ENCODE measurements around the gene ANKRD63.

Gene ANKRD63

DNA sequence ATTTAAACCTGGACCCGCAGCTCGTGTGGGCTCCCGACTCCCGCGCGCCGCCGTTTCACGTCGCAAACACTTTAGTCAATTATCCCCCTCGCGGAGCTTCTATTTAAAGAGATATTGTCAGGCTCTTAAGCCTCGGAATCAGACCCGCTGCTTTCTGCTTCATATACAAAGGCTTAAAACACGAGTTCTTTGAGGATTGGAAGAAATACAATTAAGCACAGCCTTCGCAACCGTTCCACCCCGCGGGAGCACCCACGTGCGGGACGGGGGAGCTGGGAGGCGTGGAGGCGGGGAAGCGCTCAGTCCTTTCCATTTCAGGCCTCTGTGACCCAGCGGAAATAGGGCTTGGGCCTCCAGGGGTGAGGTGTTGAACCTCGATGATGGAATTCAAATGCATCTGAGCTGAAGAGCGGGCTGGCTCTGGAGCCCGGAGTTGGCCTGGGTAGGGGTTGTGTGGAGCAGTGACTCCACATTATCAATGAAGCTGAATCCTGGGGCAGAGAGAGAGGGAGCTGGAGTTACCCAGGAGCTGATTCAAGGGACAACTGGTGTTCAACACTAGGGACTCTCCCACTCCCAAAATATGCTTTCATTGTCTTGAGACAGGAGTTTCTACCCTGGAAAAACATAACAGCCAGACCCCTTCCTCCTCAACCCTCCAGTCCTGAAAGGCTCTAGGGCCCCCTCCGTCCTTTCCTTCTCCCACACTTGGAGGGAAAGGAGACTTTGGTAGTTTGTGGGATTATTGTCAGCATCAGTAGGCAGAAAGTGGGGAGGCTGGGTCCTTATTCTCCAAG lies 2.4 kb downstream of the ANKRD63 start:
- DNase-seq = peak in 19 of 56 donors; percentile 18 to 62 (median 34)

- DNase-seq = peak in 47 of 56 donors; percentile 18 to 81 (median 46)
Observed at GRCh38 chr15:40279437-40280141, 3.3 kb downstream of the ANKRD63 start.

GRCh38 chr15:40278026-40278425 lies 4.8 kb downstream of the ANKRD63 start:
- DNase-seq = peak in 1 of 56 donors; percentile 23

GRCh38 chr15:40277471-40277870 lies 5.4 kb downstream of the ANKRD63 start:
- DNase-seq = no peak

- DNase-seq = no peak
Observed at GRCh38 chr15:40276927-40277326, 5.9 kb downstream of the ANKRD63 start.

GRCh38 chr15:40275954-40276353 lies 6.9 kb downstream of the ANKRD63 start:
- no peak for DNase-seq

GRCh38 chr15:40275523-40275922 lies 7.3 kb downstream of the ANKRD63 start:
- no peak for DNase-seq

- DNase-seq = peak in 49 of 56 donors; percentile 14 to 85 (median 57)
Observed at GRCh38 chr15:40274350-40275274, 8.3 kb downstream of the ANKRD63 start.

DNA sequence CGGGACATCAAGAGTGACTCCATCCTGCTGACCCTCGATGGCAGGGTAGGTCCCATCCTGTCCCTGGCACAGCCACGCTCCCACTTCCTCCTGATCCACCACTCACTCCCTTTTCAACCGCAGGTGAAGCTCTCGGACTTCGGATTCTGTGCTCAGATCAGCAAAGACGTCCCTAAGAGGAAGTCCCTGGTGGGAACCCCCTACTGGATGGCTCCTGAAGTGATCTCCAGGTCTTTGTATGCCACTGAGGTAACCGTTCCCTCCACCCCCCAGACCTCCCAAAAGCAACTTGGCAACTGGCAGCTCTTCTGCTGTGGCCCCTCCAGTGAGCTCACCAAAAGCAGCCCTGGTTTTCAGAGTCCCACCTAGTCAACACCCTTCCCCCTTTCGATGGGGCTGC lies 9.4 kb downstream of the ANKRD63 start:
- no peak for DNase-seq

GRCh38 chr15:40272485-40273056 lies 10.3 kb downstream of the ANKRD63 start:
- peak in 3 of 56 donors; percentile 4 to 26 (median 13) for DNase-seq

DNA sequence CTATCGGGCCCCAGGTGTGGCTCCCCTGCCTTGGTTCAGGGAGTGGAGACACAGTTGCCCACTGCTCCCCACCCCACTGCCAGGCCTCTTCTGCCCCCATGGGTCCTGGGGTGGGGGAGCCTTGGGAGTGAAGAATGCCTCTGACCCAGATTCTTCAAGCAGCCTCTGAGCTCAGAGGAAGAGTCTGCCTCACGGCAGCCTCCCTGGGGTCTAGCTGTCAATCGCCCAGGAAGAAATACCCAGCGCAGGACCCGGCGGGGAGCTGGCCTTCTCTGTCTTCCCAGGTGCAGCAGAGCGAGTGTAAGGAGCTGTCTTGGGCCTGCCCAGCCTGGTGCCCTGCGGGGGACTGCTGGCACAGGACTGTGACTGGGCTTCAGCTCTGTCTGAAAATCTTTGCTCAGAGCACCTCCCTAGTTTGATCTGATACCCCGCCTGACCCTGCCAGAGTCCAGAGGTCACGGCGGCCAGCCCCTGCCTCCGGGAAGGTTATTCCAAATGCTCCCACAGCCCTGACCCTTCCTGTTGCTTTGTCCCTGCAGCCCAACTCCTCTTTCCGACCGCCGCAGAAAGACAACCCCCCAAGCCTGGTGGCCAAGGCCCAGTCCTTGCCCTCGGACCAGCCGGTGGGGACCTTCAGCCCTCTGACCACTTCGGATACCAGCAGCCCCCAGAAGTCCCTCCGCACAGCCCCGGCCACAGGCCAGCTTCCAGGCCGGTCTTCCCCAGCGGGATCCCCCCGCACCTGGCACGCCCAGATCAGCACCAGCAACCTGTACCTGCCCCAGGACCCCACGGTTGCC lies 11.0 kb downstream of the ANKRD63 start:
- no peak for DNase-seq

DNA sequence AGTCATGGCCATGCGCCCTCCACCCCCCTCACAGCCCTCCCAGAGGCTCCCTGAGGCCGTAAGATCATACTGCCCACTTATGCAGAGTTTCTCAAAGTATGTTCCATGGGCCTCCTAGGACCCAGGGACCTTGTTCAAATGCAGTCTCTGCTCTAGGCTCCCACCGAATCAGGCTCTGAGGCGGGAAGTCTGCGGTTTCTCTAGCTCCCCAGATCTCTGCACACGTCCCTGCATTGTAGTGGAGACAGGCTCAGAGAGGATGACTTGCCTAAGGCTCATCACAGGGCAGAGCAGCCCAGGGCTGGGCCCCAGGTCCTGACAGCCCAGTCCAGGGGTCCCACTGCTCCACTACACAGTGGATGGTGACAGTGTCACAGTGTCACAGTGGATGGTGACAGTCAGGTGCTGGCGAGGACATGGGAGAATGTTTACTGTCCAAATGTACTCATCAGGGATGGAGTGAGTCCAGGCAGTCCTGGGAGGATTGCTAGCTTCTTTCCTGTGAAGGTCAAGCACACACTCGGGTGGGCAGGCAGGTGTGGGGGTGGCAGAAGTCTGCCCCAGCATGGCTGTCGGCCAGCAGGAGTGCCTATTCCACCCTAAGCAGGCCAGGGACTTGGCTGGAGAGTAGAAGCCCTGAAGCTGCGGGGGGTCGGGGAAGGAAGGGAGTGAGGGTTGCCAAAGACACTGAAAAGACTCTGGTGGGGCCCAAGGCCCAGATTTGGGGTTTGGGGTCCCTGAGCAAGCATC lies 12.4 kb downstream of the ANKRD63 start:
- no peak for DNase-seq

- DNase-seq = no peak
Observed at GRCh38 chr15:40269604-40270003, 13.3 kb downstream of the ANKRD63 start.

DNA sequence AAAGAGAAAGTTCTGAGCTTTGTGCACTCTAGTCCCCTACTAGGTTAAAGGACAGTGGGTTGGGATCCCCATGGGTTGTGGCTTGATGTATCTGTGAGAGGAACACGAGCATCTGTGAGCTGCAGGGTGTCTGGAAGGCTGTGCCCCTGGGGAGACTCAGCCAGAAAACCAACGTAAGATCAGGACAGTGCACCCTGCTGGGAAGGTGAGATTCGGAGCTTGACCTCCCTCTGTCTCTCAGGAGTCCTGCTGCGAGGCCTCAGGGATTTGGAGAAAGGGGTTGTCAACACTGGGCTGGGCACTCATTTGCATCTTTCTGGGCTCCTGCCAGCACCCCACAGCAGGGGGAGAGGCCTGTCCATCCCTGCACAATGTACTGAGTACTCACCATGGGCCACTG lies 15.2 kb downstream of the ANKRD63 start:
- no peak for DNase-seq

DNA sequence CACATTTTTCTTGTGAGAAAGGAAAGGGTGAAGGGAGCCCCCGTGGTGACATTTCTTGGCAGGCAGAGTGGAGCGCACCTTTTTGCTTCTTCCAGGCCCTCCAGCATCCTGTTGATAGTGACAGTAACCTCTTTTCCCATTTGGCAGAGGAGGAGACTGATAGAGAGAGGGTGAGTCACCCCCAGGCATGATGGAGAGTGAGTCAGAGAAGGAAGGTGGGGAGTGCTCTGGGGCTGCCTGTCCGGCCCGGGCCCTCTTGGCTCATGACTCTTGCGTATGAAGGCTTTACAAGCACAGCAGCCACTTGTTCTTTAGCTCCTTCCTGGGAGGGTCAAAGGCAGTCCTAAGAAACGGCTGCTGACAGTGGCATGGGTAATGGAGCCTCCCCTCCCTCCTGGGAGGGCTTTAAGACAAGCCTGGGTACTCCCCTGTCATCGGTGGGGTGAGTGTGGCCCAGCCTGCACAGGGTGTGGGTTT lies 16.0 kb downstream of the ANKRD63 start:
- peak in 16 of 56 donors; percentile 9 to 66 (median 34) for DNase-seq

GRCh38 chr15:40265875-40266274 lies 17.0 kb downstream of the ANKRD63 start:
- no peak for DNase-seq

DNA sequence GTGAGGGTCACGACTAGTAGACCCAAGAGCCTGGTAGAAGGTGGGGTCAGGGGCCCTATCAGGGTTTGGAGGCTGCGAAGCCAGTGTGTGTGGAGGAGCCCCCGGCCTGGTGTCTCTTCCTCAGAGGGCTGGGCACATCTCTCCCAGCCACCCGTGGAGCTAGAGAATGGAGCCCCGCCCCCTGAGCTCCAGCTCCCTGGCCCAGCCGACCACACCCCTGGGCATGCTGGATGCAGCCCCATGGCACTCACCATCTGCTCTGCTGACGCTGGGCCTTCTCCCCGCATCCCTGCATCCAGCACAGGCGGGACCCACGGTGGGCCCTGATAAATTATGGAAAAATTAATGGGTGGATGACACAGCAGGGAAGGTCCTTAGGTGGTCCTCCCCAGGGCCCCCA lies 17.5 kb downstream of the ANKRD63 start:
- DNase-seq = no peak

DNA sequence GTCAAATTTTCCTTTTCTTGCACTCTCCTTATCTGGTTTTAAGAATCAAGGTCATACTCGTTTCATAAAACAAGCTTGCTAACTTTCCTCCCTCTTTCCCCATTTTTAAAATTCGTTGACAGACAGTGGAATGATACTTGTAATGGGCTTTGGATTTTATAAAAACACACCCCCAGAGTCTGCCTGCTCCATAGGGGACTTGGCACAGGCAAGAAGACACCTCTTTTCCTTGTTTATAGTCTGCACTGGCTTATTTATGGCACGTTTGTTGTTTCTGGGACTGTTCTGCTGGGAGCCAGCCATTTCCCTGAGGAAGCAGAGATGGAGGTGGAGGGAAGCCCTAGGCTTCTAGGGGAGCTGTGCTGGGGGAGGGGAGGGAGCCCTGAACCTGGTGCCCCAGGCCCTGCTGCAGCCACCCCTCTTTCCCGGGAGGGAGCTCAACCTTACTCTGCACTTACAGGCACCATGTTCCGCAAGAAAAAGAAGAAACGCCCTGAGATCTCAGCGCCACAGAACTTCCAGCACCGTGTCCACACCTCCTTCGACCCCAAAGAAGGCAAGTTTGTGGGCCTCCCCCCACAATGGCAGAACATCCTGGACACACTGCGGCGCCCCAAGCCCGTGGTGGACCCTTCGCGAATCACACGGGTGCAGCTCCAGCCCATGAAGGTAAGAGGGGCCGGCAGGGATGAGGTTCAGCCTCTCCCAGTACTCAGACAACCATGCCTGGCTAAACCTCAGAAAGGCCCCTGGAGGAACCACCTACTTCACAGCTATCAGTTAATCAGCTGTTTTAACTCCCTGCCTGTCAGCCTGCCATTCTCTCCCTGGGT lies 18.3 kb downstream of the ANKRD63 start:
- DNase-seq = no peak
